HG03139 (cell line): Measurements from ENCODE around the gene TMEM273.
"Not testable (repeated sequence)": the region's sequence is repeated elsewhere in the genome, so short reads cannot be mapped to it uniquely, and the experiment has no call there.

Experiments used
- ATAC-seq: cut with Tn5 transposase; IDR thresholded peaks from one replicate; pipeline ENCODE4 v1.9.1; 2021; ENCODE audit not compliant: unreplicated experiment

TMEM273 gene

GRCh38 chr10:49207113-49207512 lies 18.9 kb upstream of the TMEM273 start:
- ATAC-seq = no peak

- no peak for ATAC-seq
Measured at GRCh38 chr10:49205206-49205605, 17.0 kb upstream of the TMEM273 start.

- no peak for ATAC-seq
Measured at GRCh38 chr10:49204119-49204518, 15.9 kb upstream of the TMEM273 start.

GRCh38 chr10:49202266-49202665 lies 14.1 kb upstream of the TMEM273 start:
- ATAC-seq = no peak

- ATAC-seq = no peak
Measured at GRCh38 chr10:49200854-49201253, 12.7 kb upstream of the TMEM273 start.

GRCh38 chr10:49197171-49197570 lies 9.0 kb upstream of the TMEM273 start:
- no peak for ATAC-seq

- not testable (repeated sequence) for ATAC-seq
Measured at GRCh38 chr10:49195864-49196263, 7.7 kb upstream of the TMEM273 start.

GRCh38 chr10:49194212-49194920 lies 6.2 kb upstream of the TMEM273 start:
- ATAC-seq = no peak

GRCh38 chr10:49191349-49191748 lies 3.2 kb upstream of the TMEM273 start:
- ATAC-seq = no peak

GRCh38 chr10:49189422-49189821 lies 1.2 kb upstream of the TMEM273 start:
- ATAC-seq = no peak

- ATAC-seq = no peak
Measured at GRCh38 chr10:49187044-49187484, 1.1 kb downstream of the TMEM273 start.

GRCh38 chr10:49186613-49187012 lies 1.6 kb downstream of the TMEM273 start:
- ATAC-seq = no peak

GRCh38 chr10:49185213-49185612 lies 3.0 kb downstream of the TMEM273 start:
- ATAC-seq = no peak

- no peak for ATAC-seq
Measured at GRCh38 chr10:49184642-49185111, 3.5 kb downstream of the TMEM273 start.

GRCh38 chr10:49183596-49184542 lies 4.3 kb downstream of the TMEM273 start:
- no peak for ATAC-seq

GRCh38 chr10:49182776-49183175 lies 5.4 kb downstream of the TMEM273 start:
- ATAC-seq = no peak

- ATAC-seq = no peak
Measured at GRCh38 chr10:49180444-49180860, 7.7 kb downstream of the TMEM273 start.

GRCh38 chr10:49179699-49180443 lies 8.3 kb downstream of the TMEM273 start:
- no peak for ATAC-seq

GRCh38 chr10:49178489-49179471 lies 9.4 kb downstream of the TMEM273 start:
- ATAC-seq = no peak
